HTERT RPE-1 (cell line): ENCODE measurements around the gene BCL7B.
"Not testable (repeated sequence)": the region's sequence is repeated elsewhere in the genome, so short reads cannot be mapped to it uniquely, and the experiment has no call there.

ENCODE experiments used
- in situ Hi-C: fragments of 300-500 bp; cut with MboI; formaldehyde crosslinking; loops from 4 replicates; pipeline ENCODE4 v1.14.3; 2020; ENCODE audit warnings: low sequenced_read_pairs

Gene BCL7B

GRCh38 chr7:73504017-73504416 is 53.5 kb downstream of the BCL7B start:
- in situ Hi-C loops, result no loop called here

DNA sequence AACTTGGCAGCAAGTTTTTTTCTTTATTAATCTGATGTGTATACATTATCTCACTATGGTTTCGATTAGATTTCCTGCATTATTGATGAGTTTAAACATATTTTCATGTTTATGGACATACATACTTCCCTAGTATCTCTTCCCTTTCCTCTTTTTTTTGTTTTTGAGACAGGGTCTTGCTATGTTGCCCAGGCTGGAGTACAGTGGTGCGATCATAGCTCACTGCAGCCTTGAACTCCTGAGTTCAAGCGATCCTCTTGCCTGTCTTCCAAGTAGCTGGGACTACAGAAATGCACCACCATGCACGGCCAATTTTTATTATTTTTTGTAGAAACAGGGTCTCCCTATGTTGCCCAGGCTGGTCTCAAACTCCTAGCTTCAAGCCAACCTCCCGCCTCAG is 54.3 kb downstream of the BCL7B start:
- in situ Hi-C loops, result no loop called here

DNA sequence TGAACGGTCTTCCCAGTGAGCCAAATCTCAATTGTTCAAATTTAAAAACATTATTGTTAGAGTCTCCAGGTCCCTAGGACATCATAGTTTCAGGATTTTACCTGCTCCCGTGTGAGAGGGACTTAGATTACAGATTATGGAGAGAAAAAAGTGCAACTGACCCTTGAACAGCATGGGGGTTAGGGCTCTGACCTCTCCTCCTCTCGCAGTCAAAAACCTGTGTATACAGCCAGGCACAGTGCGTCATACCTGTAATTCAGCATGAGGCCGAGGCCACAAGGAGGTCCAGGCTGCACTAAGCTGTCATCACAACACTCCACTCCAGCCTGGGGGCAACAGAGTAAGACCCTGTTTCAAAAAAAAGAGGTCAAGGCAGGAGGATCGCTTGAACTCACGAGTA is 60.9 kb downstream of the BCL7B start:
- in situ Hi-C loops, result no loop called here

DNA sequence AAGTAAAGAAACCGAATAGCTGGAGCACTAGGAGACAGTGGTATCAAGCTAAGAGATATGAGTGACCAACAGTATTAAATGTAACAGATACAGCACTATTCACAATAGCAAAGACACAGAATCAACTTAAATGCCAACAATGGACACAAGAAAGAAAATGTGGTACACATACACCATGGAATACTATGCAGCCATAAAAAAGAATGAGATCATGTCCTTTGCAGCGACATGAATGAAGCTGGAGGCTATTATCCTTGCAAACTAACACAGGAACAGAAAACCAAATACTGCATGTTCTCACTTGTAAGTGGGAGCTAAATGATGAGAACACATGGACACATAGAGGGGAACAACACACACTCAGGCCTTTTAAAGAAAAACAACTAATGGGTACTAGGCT is 62.0 kb downstream of the BCL7B start:
- in situ Hi-C loops, result not testable (repeated sequence)

DNA sequence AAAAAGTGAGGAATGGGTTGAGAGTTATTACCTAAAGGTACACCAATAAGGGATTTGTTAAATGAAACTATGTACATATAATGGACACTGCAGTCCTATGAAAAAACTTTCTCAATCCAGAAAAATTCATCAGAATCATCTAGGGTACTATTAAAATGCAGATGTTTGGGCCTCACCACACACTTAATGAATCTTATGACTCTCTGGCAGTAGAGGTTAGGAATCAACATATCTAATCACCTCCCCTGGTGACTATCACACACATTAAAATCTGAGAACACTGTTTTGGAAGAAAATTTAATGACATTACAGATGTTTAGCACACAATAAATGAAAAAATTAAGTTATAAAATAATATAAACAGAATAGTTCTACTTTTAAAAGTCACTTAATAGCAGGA is 67.5 kb downstream of the BCL7B start:
- in situ Hi-C loops, result no loop called here

DNA sequence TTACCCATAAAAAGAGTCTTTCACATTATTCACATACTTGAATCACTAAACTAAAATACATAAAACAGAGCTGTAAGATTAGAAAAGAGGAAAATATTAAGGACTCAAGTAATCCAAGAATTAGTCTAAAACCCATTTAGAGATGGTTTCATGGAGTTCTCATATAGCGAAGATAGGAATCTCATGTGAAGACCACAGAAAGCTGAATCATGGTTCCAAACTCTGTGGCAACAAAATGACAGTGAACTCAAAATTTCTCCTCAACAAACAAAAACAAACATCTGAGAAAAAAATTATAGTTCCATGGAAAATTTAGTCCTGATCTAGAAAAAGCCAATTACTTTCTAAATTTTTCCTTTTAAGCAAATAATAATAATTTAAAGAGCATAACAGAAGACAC is 70.0 kb downstream of the BCL7B start:
- in situ Hi-C loops, result no loop called here
